Stimulated activated CD4-positive, alpha-beta T cell treated with anti-CD3 and anti-CD28 coated beads, Interleukin-1b, Interleukin-23, amount 100 ng/mL, for 1 hour (primary cell): ENCODE measurements around the gene LDB2.

Source experiments
- DNase-seq, 2 donors: peaks; one replicate each; pipeline ENCODE4 v3.0.0-alpha.2; 2020; ENCODE audit warnings: low read depth in 2 of 2

The LDB2 gene

DNA sequence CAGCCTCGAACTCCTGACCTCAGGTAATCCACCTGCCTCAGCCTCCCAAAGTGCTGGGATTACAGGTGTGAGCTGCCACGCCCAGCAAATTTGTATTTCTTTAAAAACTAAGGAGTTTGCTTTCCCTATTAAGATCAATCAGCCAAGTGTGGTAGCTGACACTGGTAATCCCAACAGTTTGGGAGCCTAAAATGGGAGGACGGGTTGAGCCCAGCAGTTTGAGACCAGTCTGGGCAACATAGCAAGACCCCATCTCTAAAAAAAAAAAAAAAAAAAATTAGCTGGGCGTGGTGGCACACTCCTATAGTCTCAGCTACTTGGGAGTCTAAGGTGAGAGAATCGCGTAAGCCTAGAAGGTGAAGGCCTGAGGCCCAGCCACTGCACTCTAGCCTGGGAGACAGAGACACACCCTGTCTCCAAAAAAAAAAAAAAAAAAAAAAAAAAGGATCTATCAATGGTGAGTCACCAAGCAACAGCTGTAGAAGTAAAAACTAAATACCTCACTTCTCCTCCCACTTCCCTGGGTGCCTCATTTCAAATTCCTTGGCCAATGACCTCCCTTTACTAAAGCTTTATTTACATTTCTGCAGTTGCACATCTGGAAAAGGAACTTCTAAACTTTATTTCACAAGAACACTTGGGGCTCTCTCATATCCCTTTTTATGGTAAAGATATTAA is 54.5 kb downstream of the LDB2 start:
- no peak for DNase-seq

DNA sequence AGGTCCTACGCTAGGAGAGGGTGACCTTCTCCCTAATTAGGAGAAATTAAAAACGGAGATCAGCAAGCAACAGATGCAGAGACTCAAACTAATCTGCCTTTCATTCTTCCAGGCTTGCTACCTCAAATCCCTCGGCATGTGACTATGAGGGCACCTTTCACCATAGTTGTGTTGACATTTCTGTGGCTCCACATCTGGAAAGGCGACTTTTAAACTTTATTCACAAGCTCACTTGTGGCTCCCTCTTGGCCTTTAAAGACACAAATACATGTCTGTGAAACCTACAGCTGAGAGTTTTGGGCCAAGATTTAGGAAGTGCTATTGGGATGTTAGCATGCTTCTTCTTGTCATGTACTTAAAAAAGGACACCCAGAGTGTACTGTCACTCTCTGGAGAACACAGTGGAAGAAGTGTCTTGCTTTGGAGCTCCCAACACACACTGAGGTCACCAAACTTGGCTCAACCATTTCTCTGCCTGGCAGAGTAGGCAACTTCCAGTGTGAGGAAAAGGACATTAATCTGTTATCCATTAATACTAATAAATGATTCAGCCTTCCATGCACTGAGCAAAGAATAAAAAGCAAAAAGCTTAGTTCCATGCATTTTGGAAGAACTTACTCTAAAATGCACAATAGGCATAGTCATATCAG is 60.1 kb downstream of the LDB2 start:
- DNase-seq, result no peak

DNA sequence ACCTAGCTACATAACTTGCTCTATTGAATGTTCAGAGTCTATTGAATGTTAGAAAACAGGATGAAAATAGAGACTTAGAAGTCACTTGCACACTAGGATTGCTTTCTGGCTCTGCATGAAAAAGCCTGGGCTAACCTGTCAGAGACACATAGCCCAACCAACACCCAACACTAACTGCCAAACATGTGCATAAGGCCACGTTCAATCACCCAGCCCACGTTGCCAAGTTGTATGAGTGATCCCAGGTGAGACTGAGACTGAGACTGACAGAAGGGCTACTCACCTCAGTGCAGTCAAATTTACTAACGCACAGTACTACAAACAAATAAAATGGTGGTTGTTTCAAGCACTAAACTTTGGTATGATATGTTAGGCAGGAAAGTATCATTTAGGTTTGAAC is 61.0 kb downstream of the LDB2 start:
- DNase-seq, result no peak

DNA sequence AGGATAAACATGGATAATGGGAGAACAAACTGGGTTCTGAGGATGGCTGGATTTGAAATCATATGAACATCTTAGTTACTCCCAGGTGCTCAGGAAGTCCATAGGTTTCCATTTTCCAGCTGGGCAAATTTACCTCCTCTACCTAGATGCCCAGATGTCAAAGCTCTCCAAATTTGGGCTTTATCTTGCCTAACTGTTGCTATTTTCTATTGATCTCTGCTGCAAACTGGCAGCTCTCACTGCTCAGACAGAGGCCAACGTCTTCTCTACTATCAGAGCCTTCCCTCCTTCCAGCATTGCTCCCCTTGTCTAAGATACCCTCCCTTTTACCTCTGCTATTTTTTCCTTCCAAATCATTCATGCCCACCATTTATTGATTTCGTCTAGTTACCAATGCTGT is 62.1 kb downstream of the LDB2 start:
- no peak for DNase-seq

DNA sequence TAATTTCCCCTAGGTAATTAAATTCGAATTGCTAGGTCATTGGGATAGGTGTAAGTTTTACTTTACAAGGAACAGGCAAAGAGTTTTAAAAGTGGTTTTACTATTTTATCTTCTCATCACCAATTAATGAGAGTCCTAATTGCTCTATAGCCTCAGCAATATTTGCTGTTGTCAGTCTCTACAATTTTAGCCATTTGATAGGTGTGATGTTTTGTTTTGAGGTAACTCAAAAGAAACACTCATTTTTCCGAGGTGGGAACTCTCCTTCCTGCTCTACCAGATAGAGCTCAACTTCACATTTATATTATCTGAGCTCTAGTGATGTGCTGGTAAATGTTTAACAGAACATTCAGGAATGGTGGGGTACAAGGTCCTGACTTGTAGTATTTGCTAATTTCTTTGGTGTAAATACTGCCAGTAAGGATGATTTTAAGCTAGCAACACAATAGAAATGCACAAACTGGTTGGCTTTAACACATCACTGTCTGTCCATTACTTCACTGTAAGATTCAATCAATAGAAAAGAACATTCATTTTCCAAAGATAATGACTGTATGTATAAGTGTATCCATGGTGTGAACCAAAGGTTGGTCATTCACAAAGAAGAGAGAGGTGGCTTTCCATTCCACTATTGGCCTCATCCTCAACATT is 62.7 kb downstream of the LDB2 start:
- DNase-seq, result no peak

DNA sequence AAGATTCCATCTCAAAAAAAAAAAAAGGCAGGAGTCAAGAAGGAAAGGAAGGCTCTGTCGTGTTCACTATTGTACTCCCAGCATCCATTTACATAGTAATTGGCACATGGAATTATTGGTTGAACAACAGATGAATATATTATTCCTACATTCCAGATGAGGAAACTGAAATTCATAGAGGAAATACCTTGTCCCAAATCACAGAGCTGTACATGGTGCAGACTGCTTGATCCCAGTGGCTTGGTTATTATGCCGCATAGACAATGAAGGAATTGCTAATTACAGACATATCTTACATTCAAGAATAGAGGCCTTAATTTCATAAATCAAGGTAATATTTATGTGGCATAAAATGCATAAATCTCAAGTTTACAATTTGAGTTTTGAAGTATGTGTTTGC is 63.6 kb downstream of the LDB2 start:
- no peak for DNase-seq

DNA sequence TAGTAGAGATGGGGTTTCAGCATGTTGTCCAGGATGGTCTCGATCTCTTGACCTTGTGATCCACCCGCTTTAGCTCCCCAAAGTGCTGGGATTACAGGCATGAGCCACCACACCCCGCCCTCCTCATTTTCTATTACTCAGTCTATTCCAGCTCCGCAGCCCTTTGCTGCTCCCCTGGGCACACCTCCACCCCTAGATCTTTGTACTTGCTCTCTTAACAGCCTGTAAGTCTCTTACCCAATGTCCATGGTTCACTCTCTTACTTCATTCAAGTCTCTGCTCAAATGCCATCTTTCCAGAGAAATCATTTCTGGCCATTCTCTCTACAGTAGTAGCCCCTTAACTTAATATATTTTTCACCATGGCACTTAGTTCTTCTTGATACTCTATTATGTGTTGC is 64.7 kb downstream of the LDB2 start:
- DNase-seq, result no peak

DNA sequence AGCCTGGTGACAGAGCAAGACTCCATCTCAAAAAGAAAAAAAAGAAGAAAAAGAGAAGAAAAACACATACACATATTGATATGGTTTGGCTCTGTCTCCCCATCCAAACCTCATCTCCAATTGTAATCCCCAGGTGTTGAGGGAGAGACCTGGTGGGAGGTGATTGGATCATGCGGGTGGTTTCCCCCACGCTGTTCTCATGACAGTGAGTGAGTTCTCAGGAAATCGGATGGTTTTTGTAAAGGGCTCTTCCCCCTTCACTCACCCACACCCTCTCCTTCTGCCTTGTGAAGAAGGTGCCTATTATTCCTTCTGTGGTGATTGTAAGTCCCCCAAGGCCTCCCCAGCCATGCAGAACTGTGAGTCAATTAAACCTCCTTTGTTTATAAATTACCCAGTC is 68.4 kb downstream of the LDB2 start:
- no peak for DNase-seq

DNA sequence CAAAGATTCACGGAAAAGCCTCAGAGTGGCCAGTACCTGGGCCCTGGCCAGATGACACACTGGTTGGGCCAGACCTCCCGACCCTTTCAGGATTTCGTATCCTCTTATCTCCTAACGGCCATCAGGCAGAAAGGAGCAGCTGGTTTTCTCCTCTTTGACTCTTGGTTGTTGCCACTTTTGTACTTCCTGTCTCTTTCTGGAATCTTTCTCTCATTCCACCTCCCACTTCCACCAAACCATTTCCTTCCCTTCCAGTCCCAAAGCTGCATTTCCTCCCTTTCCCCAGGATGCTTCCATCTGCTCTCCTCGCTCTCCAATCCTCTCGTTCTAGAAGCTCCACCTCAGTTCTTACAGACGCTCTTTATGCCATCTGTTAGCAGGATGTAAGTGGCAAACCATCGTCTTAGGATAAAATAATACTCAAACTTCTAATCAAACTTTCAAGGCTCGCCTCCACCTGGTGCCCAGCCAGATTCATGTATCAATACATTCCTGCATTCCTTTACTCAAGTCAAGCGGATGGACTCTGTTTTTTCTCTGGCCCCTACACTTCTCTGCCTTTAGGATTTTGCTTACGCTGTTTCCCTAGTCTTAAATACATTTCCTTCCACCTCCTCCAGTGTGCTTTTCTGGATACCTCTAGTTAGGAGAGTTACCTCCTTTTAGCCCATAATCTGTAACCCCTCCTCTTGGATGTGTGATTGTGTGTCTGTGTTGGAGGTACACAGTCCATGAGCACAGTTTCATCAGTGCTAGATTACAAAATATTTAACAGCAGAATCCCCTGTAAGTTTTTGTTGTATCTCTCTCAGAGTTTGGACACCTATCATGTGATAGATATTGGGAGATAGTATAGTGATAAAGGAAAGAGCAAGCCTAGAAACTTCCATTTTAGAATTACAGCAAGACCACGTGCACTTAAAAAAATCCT is 70.4 kb downstream of the LDB2 start:
- no peak for DNase-seq

DNA sequence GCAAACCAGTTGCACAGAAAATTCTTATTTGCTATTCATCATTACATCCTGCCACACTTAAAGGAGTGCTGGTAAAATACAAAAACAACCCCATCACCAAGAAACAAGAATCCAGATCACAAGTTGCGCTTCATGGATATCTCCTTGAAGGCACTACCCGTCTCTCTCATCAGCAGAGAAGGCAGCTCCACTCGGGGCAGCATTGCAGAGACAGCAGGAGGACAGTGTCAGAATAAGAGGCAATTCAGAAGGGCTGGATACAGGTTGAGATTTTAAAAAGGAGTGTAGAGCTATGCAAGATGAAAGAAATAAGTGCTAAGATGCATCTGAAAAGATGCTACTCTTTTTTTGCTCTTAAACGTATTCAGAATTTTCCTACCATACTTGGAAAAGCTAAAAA is 71.4 kb downstream of the LDB2 start:
- no peak for DNase-seq

DNA sequence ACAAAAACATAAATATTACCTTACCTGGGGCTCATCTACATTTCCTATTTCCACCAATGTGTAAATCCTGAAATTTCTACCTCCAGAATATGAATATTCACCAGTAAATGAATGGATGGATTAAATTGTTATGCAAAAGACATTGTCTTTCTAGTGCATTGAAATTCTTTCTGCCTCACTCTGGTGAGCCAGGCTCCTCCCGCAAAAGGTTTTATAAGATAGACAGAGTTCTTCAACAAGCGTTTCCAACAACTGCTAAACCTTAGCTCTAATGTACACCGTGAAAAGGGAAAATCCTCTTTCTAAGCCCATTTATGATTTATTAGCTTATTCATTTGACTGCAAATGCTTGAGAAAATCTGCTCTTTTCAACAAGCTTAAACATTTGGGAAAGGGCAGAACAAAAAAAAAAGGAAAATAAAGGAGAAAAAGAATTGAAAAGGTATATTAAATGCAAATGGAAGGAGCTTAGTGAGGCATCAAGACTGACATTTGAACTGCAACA is 72.0 kb downstream of the LDB2 start:
- DNase-seq, result no peak

DNA sequence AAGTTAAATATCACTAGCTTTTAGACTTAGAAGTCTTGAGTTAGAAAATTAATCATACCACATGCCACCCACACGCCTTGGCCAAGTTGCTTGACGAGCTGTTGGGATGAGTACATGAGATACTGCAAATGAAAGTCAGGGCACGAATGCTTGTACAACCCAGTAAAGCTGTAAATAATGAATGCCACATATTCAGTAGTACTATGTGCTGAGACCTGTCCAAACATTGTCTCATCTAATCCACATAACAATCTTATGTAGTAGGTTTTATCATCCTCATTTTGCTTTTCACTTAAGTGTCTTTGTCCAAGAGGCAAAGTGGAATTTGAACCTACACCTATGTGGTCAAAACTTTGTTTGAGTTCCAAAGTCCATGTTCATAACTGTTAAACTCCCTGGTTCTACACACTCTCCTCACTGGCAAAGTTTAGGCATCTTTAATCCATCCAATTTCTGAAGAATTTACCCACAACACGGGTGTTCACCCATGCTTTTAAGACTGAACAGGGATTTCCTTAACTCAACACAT is 74.1 kb downstream of the LDB2 start:
- DNase-seq, result no peak

DNA sequence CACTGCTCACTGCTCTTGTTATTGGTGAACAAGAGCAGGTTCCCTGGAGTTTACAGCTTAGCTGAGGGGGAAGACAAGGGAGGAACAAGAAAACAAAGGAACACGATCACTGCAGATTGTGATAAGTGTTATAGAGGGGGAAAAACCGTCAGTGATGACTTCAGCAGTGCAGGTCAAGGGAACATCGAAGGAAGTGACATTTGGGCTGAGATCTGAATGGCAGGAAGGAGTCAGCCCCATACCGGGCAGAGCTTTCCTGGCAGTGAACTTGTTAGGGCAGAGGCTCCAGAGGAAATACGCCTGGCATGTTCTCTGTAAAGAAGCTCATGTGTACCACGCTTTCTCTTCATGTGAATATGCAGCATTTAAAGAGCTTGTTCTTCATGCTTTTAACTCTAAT is 78.1 kb downstream of the LDB2 start:
- DNase-seq, result no peak

DNA sequence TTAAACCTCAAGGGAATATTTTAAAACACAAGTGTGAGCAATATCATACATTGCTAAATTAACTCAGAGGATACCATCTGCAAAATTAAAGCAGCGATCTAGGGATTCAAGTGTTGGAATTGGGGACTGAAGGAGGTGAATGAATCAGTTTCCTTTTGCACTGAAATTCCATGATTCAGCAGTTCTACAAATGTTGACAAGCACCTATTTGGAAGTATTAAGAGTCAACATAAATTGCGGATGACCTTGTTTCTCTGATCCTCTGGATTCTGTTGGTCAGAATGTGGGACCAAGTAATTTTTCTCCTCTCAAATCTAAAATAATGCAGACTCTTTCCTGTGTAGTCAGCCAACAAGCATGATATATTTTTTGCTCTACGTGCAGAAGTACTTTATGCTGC is 78.8 kb downstream of the LDB2 start:
- no peak for DNase-seq

DNA sequence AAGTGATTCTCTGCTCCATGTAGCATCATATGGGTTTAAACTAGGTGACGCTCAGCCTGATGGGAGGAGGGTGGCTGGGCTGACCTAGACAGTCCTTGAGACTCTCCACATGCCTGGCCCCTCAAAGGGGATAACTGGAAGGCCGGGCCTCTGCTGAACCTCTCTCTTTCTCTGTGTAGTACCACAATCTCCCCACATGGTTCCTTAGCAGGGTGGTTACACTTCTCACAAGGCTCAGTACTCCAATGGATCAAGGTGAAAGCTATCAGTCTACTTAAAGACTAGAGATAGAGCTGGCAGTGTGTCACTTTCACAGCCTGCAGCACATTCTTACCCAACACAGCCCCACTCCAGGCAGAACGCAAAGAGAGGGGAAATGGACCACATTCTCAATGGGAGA is 80.4 kb downstream of the LDB2 start:
- no peak for DNase-seq

DNA sequence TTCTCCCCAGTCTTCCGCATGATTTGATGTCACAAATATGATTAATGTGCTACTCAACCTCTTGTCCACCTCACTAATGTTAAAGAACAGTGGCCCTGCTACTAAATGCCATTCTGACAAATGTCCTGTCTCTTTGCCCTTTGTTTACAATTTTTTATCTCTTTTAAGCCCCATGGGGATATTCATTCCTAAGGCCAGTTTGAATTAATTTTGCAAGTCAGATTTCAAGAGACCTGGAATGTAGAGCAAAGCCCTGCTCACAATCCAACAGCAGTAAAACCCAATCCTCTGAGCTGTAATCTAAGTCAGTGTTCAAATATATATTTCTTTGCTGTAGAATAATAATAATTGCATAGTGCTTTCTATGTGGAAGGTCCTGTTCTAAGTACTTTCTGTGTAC is 81.2 kb downstream of the LDB2 start:
- no peak for DNase-seq

DNA sequence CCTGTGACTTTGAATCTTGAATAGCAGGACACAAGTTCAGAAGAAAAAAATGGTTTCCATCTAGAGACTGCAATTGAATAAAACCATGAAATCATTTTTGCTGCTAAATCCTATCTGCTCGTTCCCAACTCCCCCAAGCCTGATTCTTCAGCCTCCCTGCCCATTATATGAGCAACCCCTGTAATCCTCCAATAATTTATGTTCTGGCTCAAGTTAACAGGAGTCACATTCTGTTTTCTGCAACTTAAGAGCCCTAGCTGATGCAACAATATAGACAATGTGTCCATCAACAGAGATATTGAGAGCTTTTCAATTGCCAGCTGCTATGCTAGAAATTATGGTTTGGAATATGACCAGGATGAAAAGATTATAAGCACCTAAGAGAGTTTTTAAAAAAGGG is 84.1 kb downstream of the LDB2 start:
- DNase-seq, result no peak

DNA sequence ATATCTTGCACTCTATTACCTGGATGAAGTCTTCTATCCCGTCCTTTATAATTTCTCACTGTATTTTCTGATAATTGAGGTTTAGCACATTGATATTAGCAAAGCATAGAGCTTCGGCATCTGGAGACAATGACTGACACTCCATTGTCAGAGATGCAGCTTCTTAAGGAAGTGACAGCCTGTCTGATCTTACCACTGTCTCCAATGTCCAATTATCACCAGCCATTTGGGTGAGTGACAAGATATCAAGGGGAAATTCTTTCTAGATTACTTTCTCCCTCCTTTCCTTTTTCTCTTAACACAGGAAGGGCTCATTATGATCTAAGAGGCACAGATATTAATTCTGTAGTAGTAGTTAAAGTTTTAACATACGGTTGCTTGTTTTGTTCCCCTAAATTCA is 86.4 kb downstream of the LDB2 start:
- DNase-seq, result no peak

DNA sequence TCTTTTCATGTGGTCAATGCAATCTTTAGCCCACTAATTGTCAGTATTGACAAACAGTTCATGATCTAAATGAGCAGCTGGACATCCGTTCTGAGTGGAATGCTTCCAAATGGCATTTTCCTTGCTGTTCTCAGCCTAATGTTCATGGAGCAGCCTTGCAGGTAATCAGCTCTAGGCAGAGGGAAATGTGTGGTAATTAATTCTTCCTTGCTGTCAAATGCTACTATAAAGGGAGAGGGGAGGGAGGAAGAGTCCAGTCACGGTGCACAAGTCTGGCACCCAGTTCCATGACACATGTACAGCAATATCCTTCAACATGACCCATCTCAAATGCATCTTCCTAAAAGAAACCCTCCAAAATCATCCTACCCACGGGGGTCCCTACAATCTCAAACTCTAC is 88.5 kb downstream of the LDB2 start:
- DNase-seq, result no peak

DNA sequence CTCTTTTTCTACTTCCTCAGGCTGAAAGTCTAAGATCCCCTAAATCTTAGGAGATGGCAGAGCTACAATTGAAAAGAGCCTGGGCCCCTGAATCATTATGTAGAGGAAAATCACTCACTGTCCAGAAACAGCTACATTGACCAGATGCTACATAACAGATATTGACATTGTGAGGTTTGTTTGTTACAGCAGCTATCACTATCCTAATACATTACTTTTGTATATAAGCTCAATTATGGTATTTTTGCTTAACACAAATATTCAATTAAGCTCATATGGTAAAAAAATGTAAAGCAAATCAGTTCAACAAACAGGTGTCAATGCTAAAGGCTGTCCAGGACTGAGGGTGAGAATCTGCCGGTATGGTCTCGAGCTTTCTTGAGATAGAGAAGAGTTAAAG is 89.4 kb downstream of the LDB2 start:
- DNase-seq, result no peak

DNA sequence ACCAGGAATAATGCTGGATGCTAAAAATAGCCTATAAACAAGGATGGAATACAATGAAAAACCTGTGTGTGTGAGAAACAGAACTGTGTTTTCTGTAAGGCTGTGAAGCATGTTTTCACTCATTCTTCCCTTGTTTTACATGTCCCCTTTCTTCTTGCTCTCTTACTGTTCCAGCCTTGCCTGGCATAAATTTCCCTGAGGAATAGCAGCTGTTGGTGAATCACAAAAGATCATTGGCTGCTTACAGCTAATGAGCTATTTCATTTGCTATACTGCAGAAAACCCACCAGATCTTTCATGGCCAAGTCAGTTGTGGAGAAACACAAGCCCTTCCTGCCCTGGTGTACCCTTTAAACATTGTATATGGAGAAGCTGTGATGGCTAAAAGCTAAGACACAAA is 91.1 kb downstream of the LDB2 start:
- no peak for DNase-seq

DNA sequence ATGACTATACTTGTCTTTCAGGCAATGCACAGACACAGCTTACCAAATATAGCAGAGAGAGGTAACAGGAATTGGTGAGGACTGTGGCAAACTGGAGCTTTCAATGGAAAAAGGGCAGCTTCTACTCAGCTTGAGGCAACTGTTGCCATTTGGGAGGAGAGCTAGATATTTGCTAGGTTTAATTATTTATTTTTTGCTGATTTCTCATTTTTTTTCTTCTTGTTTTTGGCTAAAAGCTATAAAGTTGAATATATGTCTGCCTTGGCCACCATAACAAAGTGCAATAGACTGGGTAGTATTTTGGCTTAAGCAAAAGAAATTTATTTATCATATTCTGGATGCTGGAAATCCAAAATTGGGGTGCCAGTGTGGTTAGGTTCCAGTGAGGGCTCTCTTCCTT is 93.9 kb downstream of the LDB2 start:
- no peak for DNase-seq
